Hepatocyte (in vitro differentiated cells): ENCODE measurements around the gene SPR. TPM values are rescaled to one million over a fixed set of nuclear protein-coding genes. Genes with fewer than 3 reads are reported as not detected.
A peak's percentile ranks its signal among the peaks of the same experiment; 100 is the strongest.

Source experiments
- DNase-seq: peaks from one replicate; pipeline ENCODE4 v3.0.0-alpha.2; 2016; ENCODE audit warnings: low spot score
- H2AFZ ChIP-seq: fragments of 200-600 bp; sonication (generic); 2 replicates; pipeline ENCODE4 v1.6.0; 2016; ENCODE audit warnings: antibody characterized with exemption, mild to moderate bottlenecking
- H3K27ac ChIP-seq: fragments of 200-600 bp; sonication (generic); 2 replicates; pipeline ENCODE4 v1.5.1; 2016; ENCODE audit warnings: mild to moderate bottlenecking
- H3K27me3 ChIP-seq: fragments of 200-600 bp; sonication (generic); 2 replicates; pipeline ENCODE4 v1.6.1; 2016
- H3K36me3 ChIP-seq: fragments of 200-600 bp; sonication (generic); replicated peaks from 2 replicates; pipeline ENCODE4 v1.5.1; 2016; ENCODE audit warnings: low read depth; ENCODE audit not compliant: insufficient read depth
- H3K4me1 ChIP-seq: fragments of 200-600 bp; sonication (generic); 2 replicates; pipeline ENCODE4 v1.5.1; 2016; ENCODE audit warnings: mild to moderate bottlenecking, moderate library complexity; ENCODE audit not compliant: insufficient read depth
- H3K4me2 ChIP-seq: fragments of 200-600 bp; sonication (generic); 2 replicates; pipeline ENCODE4 v1.6.0; 2016
- H3K4me3 ChIP-seq: fragments of 200-600 bp; sonication (generic); 2 replicates; pipeline ENCODE4 v1.5.1; 2016; ENCODE audit warnings: mild to moderate bottlenecking
- H3K79me2 ChIP-seq: fragments of 200-600 bp; sonication (generic); 2 replicates; pipeline ENCODE4 v1.6.0; 2017; ENCODE audit warnings: mild to moderate bottlenecking
- H3K9me2 ChIP-seq: fragments of 200-600 bp; sonication (generic); replicated peaks from 2 replicates; pipeline ENCODE4 v1.6.0; 2017; ENCODE audit warnings: mild to moderate bottlenecking; ENCODE audit not compliant: insufficient read depth
- H3K9me3 ChIP-seq: fragments of 200-600 bp; sonication (generic); 2 replicates; pipeline ENCODE4 v1.5.1; 2016; ENCODE audit warnings: low read depth, mild to moderate bottlenecking
- H4K20me1 ChIP-seq: fragments of 200-600 bp; sonication (generic); 2 replicates; pipeline ENCODE4 v1.6.0; 2016; ENCODE audit warnings: mild to moderate bottlenecking; ENCODE audit not compliant: insufficient read depth, poor library complexity, severe bottlenecking
- EZH2 ChIP-seq: fragments of 200-600 bp; sonication (generic); IDR thresholded peaks from 2 replicates; pipeline ENCODE4 v1.6.1; 2016; ENCODE audit warnings: antibody characterized with exemption, mild to moderate bottlenecking, borderline replicate concordance
- EZH2phosphoT487 ChIP-seq: fragments of 200-600 bp; sonication (generic); IDR thresholded peaks from one replicate; pipeline ENCODE4 v1.6.1; 2018; ENCODE audit warnings: antibody characterized with exemption, mild to moderate bottlenecking, low read depth, moderate library complexity; ENCODE audit not compliant: unreplicated experiment, severe bottlenecking
- WGBS: methylation state at CpG from one replicate; pipeline ENCODE4 v1.1.6; 2016; ENCODE audit warnings: low lambda C conversion rate; ENCODE audit errors: missing lambda C conversion rate; 5-methylcytosine and 5-hydroxymethylcytosine counted together
- polyA plus RNA-seq: library from polyadenylated mRNA; unstranded; fragments of >200 nt; fragmentation: Nextera tagmentation; extraction: Ambion mirVana; gene quantifications from 2 replicates; pipeline ENCODE4 v1.2.1, GENCODE V29; 2016
- total RNA-seq: library from RNA; depleted of rRNA; stranded (reverse); fragments of >200 nt; gene quantifications from 2 replicates; pipeline ENCODE4 v1.2.3, GENCODE V29; 2014
- TF ChIP-seq, protein P1 (sequence below): fragments of 200-600 bp; sonication (generic); IDR thresholded peaks from 2 replicates; pipeline ENCODE4 v1.5.1; 2016; ENCODE audit warnings: antibody characterized with exemption, mild to moderate bottlenecking; ENCODE audit not compliant: poor library complexity

Gene SPR
- total and polyA plus RNA-seq, 2 experiments from 2014 or later, result 44.8 to 63.3 TPM

DNA sequence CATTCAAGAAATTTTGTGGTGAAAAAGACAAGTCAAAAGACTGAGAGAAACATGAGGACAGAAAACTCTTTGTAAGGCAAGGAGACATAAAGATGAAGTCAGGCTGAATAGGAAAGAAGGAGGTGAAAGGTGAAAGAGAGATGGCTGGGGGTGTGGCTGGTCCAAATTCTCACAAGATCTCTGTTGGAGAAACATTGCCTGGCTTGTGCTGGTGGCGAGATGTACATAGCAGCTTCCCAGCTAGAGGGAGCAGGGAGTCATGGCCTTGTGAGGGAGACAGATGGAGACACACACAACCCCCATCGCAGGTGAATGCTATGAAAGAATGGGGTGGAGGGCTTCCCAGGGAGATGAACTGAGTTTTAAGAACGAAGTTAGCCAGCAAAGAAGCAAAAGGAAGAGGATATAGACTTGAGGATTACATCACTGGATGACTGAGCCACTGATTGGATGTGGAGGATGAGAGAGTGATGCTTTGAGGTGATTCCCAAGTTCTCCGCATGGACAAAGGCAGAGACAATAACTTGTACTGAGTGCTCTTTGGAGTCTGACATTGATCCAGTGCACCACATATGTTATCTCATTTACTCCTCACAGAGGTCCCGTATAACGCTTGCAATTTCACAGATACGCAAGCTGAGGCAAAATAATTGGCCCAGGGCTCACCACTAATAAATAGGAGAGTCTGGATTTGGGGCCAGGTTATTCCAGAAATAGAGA lies 26.4 kb downstream of the SPR start:
- Histone ChIP-seq H3K27me3 (peaks cover 94% of the 10 kb centered on the region), H3K9me2 (no peaks in the 10 kb centered on the region), H3K79me2 (no peaks in the 10 kb centered on the region), H2AFZ (no peak overlapping the region), H3K27ac (no peak overlapping the region), H3K9me3 (no peaks in the 10 kb centered on the region), H3K4me2 (no peak overlapping the region), H3K4me1 (peaks cover 27% of the 10 kb centered on the region), H3K36me3 (no peaks in the 10 kb centered on the region), H4K20me1 (no peaks in the 10 kb centered on the region), H3K4me3 (no peak overlapping the region)
- TF ChIP-seq, protein P1, sequence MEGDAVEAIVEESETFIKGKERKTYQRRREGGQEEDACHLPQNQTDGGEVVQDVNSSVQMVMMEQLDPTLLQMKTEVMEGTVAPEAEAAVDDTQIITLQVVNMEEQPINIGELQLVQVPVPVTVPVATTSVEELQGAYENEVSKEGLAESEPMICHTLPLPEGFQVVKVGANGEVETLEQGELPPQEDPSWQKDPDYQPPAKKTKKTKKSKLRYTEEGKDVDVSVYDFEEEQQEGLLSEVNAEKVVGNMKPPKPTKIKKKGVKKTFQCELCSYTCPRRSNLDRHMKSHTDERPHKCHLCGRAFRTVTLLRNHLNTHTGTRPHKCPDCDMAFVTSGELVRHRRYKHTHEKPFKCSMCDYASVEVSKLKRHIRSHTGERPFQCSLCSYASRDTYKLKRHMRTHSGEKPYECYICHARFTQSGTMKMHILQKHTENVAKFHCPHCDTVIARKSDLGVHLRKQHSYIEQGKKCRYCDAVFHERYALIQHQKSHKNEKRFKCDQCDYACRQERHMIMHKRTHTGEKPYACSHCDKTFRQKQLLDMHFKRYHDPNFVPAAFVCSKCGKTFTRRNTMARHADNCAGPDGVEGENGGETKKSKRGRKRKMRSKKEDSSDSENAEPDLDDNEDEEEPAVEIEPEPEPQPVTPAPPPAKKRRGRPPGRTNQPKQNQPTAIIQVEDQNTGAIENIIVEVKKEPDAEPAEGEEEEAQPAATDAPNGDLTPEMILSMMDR, result peak; percentile 8
- no peak for TF ChIP-seq EZH2phosphoT487
- WGBS, result 24% methylated on average over 7 of the region's 7 CpGs
- DNase-seq, result no peak

DNA sequence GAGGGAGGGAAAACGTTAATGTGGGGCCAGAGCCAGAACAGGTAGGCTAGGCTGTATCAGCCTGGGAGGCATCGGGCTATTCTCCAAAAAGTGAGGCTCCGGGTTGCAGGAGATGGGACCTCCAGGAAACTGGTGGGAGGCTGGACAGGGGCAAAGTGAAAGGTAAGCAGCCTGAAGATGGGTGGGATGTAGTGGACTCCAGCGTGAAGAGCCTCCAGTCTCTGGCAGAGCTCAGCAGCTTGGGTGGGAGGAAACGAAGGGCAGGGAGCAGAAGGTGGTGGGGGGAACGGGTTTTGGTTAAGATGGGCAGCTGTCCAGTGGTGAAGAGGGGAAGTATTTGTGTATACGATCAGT lies 27.0 kb downstream of the SPR start:
- DNase-seq, result peak; percentile 2

GRCh38 chr2:72914589-72915319 lies 27.5 kb downstream of the SPR start:
- Histone ChIP-seq H3K36me3 (no peaks in the 10 kb centered on the region), H3K27ac (no peak overlapping the region), H3K4me1 (peaks cover 28% of the 10 kb centered on the region), H3K9me3 (no peaks in the 10 kb centered on the region), H3K9me2 (no peaks in the 10 kb centered on the region), H3K27me3 (peaks cover 96% of the 10 kb centered on the region), H3K79me2 (no peaks in the 10 kb centered on the region), H2AFZ (no peak overlapping the region), H4K20me1 (no peaks in the 10 kb centered on the region), H3K4me3 (no peak overlapping the region), H3K4me2 (no peak overlapping the region)
- DNase-seq, result peak; percentile 2
- TF ChIP-seq EZH2 (no peak), EZH2phosphoT487 (peak; percentile 69)
- 3% methylated on average over 16 of the region's 17 CpGs for whole genome bisulfite sequencing

More for the DNA sequence above, 27.0 kb downstream of the SPR start:
- Histone ChIP-seq H3K36me3 (no peaks in the 10 kb centered on the region), H3K9me3 (no peaks in the 10 kb centered on the region), H3K9me2 (no peaks in the 10 kb centered on the region), H3K4me2 (no peak overlapping the region), H3K4me1 (peaks cover 28% of the 10 kb centered on the region), H3K79me2 (no peaks in the 10 kb centered on the region), H2AFZ (no peak overlapping the region), H4K20me1 (no peaks in the 10 kb centered on the region), H3K27ac (no peak overlapping the region), H3K4me3 (no peak overlapping the region), H3K27me3 (peaks cover 96% of the 10 kb centered on the region)
- 19% methylated on average over 7 of the region's 7 CpGs for WGBS
- TF ChIP-seq EZH2phosphoT487 (no peak), EZH2 (no peak)
- TF ChIP-seq, protein P1, result no peak

GRCh38 chr2:72915320-72915906 lies 28.2 kb downstream of the SPR start:
- 3% methylated on average over 26 of the region's 26 CpGs for WGBS
- H3K36me3 ChIP-seq, result no peaks in the 10 kb centered on the region
- peaks cover 32% of the 10 kb centered on the region for H3K4me1 ChIP-seq
- H3K79me2 ChIP-seq, result no peaks in the 10 kb centered on the region
- no peaks in the 10 kb centered on the region for H3K9me3 ChIP-seq
- H3K4me2 ChIP-seq, result peak overlapping the region; percentile 91
- H3K27me3 ChIP-seq, result peaks cover 96% of the 10 kb centered on the region
- H4K20me1 ChIP-seq, result no peaks in the 10 kb centered on the region
- TF ChIP-seq EZH2phosphoT487 (peak; percentile 73), EZH2 (no peak)
- TF ChIP-seq, protein P1, result no peak
- H2AFZ ChIP-seq, result peak overlapping the region; percentile 39
- H3K4me3 ChIP-seq, result peak overlapping the region; percentile 52
- DNase-seq, result peak; percentile 3
- H3K27ac ChIP-seq, result no peak overlapping the region
- no peaks in the 10 kb centered on the region for H3K9me2 ChIP-seq
